ENCODE results near the gene FAM168A. TPM values are rescaled to one million over a fixed set of nuclear protein-coding genes. Genes with fewer than 3 reads are reported as not detected.

Gene FAM168A
- total RNA-seq, 4 donors from 2014 or later, result 28.8 to 53.5 (median 30.6) TPM

DNA sequence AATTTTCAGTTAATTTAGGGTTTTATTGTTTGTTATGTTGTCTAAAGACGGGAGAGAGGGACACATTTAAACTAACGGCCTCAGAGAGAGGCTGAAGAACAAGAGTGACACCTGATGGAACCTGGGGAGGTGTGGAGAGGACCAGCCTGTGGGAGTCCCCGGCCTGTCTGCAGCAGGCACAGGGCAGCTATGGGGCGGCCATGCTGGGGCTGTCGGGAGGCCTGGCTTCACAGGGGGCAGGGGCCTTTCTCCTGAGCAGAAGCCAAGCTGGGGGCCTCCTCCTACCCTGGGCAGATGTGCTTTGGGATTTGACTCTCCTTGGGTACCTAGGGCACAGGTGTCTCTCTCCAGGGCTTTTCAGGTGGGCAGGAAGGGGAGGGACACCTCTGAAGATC lies 199.8 kb downstream of the FAM168A start:
- TF ChIP-seq, protein P1, sequence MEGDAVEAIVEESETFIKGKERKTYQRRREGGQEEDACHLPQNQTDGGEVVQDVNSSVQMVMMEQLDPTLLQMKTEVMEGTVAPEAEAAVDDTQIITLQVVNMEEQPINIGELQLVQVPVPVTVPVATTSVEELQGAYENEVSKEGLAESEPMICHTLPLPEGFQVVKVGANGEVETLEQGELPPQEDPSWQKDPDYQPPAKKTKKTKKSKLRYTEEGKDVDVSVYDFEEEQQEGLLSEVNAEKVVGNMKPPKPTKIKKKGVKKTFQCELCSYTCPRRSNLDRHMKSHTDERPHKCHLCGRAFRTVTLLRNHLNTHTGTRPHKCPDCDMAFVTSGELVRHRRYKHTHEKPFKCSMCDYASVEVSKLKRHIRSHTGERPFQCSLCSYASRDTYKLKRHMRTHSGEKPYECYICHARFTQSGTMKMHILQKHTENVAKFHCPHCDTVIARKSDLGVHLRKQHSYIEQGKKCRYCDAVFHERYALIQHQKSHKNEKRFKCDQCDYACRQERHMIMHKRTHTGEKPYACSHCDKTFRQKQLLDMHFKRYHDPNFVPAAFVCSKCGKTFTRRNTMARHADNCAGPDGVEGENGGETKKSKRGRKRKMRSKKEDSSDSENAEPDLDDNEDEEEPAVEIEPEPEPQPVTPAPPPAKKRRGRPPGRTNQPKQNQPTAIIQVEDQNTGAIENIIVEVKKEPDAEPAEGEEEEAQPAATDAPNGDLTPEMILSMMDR (IDR thresholded peaks at IDR 0.05), result no peak
- TF ChIP-seq EP300 (IDR thresholded peaks at IDR 0.05), result no peak
- no peak for TF ChIP-seq POLR2A (IDR thresholded peaks at IDR 0.05)
- peak in 1 of 2 donors; percentile 6 for DNase-seq (ENCODE audit: low spot score in 2 of 2)
- 72 to 75% methylated on average over 5 of the region's 5 CpGs for WGBS, 2 donors
- H3K27ac ChIP-seq, result no peak overlapping the region
- no peaks in the 10 kb centered on the region for H3K27me3 ChIP-seq
- peaks cover 0 to 13% (median 0%) of the 10 kb centered on the region in 3 donors for H3K36me3 ChIP-seq
- H3K4me3 ChIP-seq, result no peak overlapping the region
- no peaks in the 10 kb centered on the region for H3K9me3 ChIP-seq
- peaks cover 0 to 19% (median 3%) of the 10 kb centered on the region in 4 donors for H3K4me1 ChIP-seq

DNA sequence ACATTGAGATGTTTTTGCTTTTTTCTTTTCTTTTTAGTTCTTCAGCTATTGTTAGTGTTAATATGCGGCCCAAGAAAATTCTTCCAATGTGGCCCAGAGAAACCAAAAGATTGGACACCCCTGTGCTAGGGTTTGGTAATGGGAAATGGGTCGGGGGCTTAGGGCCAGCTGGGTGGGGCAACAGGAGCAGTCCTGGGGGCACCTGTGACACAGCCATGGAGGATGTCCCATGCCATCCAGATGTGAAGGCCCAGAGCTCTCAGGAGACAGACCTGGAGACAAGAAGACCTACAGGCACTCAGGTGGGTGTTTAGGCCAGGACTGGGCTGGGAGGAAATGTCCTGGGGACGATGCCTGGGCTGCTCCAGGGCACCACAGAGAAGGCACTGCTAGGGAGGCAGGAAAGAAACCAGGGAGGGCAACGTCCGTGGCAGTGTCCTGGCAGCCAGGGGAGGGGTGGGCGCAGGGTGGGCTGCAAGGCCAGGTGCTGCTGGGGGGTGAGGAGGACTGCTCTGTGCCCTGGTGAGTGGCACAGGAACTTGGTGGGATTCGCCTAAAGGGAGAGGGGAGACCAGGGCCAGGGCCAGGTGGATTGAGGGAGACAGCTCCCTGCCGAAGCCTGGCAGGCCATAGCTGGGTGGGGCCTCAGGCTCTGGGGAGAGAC lies 200.3 kb downstream of the FAM168A start:
- peaks cover 0 to 23% (median 3%) of the 10 kb centered on the region in 4 donors for H3K4me1 ChIP-seq
- H3K4me3 ChIP-seq, result no peak overlapping the region
- 80 to 82% methylated on average over 8 of the region's 8 CpGs for WGBS, 2 donors
- peak in 1 of 2 donors; percentile 10 for DNase-seq (ENCODE audit: low spot score in 2 of 2)
- no peak for TF ChIP-seq POLR2A (IDR thresholded peaks at IDR 0.05)
- TF ChIP-seq, protein P1 (IDR thresholded peaks at IDR 0.05), result no peak
- no peak for TF ChIP-seq EP300 (IDR thresholded peaks at IDR 0.05)
- no peaks in the 10 kb centered on the region for H3K9me3 ChIP-seq
- H3K27me3 ChIP-seq, result no peaks in the 10 kb centered on the region
- H3K27ac ChIP-seq, result no peak overlapping the region
- H3K36me3 ChIP-seq, result peaks cover 0 to 12% (median 0%) of the 10 kb centered on the region in 3 donors

DNA sequence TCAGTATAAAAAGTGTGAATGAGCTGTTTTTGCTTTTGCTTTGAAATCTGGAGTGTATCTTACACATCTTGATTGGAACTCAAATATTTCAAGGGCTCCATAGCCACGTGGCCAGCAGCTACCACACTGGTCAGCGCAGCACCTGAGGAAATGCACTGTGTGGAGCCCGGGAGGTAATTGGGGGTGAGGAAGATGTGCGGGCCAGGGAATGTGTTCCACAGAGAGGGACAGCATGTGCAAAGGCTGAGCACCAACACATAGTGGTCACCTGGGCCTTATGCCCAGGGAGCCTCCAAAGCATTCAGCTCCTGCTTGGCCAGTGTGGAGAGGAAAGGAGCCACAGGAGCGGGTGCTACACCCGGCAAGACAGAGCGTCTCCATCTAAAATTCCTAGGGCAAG lies 200.9 kb downstream of the FAM168A start:
- H3K4me1 ChIP-seq, result peaks cover 0 to 23% (median 3%) of the 10 kb centered on the region in 4 donors
- peaks cover 0 to 8% (median 0%) of the 10 kb centered on the region in 3 donors for H3K36me3 ChIP-seq
- WGBS, 2 donors, result 73 to 78% methylated on average over 7 of the region's 7 CpGs
- no peaks in the 10 kb centered on the region for H3K27me3 ChIP-seq
- DNase-seq (ENCODE audit: low spot score in 2 of 2), result peak in 1 of 2 donors; percentile 8
- H3K27ac ChIP-seq, result no peak overlapping the region
- H3K9me3 ChIP-seq, result no peaks in the 10 kb centered on the region
- no peak for TF ChIP-seq EP300 (IDR thresholded peaks at IDR 0.05)
- TF ChIP-seq, protein P1 (IDR thresholded peaks at IDR 0.05), result no peak
- TF ChIP-seq POLR2A (IDR thresholded peaks at IDR 0.05), result no peak
- H3K4me3 ChIP-seq, result no peak overlapping the region

DNA sequence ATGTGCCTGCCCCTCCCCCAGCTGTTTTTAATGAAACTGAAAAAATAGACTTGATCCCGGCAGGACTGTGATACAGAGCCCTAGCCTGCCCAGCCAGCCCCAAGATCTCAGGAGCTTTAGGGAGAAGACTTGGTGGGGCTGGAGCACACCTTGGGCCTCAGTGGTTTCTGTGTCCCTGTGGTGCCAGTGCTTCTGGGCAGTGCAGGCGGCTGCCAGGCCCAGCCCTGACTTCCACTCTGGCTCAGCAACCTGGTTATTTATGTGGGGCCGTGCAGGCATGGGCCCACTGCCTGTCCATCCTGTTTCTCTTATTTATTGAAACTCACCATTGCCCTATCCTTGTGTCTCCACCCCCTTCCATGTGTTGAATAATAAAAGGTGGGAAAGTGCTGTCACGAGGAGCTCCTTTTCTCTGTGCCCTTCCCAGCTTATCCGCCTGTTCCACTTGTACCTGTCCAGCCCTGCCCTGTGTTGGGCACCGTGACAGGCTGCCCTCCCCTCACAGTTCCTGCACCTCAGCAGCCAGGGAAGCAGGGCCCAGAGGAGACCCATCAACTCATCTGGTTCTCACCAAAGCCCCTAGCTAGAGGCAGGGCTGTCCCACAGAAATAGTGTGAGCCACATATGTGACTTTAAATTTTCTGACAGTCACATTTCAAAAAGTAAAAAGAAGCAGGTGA lies 201.5 kb downstream of the FAM168A start:
- WGBS, 2 donors, result 73 to 89% methylated on average over 6 of the region's 6 CpGs
- H3K27ac ChIP-seq, result no peak overlapping the region
- no peak overlapping the region for H3K4me3 ChIP-seq
- H3K27me3 ChIP-seq, result no peaks in the 10 kb centered on the region
- TF ChIP-seq EP300 (IDR thresholded peaks at IDR 0.05) (no peak), POLR2A (IDR thresholded peaks at IDR 0.05) (no peak)
- TF ChIP-seq, protein P1 (IDR thresholded peaks at IDR 0.05), result no peak
- H3K9me3 ChIP-seq, result no peaks in the 10 kb centered on the region
- peaks cover 0 to 23% (median 3%) of the 10 kb centered on the region in 4 donors for H3K4me1 ChIP-seq
- H3K36me3 ChIP-seq, result peaks cover 0 to 3% (median 0%) of the 10 kb centered on the region in 3 donors
- DNase-seq (ENCODE audit: low spot score in 2 of 2), result no peak

Measured in tibial nerve (tissue), 4 donors.